NCI-H82 treated with DMSO at 0.1 percent for 48 hours (cell line): ENCODE data around the gene BIRC5.
"Not testable (repeated sequence)": the region's sequence is repeated elsewhere in the genome, so short reads cannot be mapped to it uniquely, and the experiment has no call there.

Source experiments
- DNase-seq: peaks from one replicate; lab custom pipeline; 2025; ENCODE audit not compliant: unreplicated experiment; lab: John Stamatoyannopoulos, UW

Gene BIRC5

DNA sequence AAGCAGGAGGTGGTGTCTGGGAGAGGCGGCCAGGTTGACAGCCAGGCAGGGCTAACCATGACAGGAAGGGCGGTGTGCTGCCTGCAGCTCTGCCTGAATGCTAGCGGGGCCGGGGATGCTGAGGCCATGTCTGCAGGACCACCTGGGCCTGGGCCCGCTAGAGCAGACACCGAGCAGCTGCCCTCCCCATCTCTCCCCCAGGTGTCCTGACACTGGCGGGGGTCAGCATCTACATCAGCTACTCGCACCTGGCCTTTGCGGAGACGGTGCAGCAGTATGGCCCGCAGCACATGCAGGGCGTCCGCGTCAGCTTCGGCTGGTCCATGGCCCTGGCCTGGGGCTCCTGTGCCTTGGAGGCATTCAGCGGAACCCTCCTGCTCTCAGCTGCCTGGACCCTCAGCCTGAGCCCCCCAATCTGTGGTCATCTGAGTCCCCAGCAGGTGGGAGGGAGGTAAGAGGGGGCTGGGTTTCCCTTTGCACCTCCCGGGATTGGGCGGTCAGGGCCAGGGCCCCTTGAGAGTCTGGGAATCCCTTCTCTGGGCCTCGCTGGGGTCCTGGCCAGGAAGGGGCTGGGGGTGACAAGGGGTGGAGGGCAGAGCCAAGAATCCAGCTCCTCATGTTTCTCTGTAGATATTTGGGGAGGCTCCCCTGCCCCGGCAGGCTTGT, 24.9 kb downstream of the BIRC5 start:
- DNase-seq, result no peak

DNA sequence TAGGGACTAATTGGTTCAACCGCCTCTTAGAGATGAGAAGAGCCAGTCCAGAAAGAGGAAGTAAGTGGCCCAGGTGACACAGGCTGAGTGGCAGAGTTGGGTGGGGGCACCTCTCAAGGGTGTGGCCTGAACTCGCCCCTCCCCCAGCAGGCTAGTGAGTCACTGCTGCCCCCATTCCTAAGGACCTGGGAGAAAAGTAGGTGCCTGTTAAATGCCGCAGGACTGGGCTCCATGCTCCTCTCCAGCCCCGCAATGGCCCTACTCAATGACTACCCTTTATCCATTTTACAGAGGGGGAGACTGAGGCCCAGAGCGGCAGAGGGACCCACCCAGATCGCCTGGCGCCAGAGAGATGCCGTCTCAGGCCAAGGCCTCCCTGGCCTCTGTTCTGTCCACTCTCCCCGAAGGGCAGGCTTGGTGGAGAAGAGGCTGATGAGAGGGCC, 25.5 kb downstream of the BIRC5 start:
- no peak for DNase-seq

DNA sequence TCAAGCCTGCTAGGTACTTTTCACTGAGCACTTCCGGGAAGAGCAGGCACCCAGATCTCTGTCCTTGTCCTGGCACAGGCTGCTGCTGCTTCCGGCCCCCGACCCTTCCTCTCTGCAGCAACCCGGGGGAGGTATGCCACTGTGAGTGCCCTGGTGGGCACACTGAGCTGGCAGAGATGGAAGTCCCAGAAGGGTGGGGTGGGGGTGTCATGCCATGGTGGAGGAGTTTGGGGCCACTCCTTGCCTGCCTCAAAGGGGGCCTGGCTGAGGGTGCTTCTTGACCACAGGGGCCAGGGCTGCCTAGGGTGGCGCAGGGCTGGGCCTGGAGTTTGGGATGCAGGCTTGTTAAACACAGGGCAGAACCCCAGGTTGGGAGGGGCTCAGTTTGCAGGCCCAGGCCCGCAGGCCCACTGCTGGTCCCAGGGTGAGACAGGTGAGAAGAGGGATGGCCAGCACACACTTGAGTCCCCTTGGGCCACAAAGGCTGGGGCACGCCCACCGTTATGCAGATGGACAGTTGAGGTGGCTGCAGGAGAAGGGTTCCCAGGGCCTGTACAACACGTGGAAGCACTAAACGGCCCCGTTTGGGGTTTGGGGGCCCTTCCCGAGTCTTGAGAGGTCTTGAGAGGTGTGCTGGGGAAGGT, 26.1 kb downstream of the BIRC5 start:
- DNase-seq, result no peak

DNA sequence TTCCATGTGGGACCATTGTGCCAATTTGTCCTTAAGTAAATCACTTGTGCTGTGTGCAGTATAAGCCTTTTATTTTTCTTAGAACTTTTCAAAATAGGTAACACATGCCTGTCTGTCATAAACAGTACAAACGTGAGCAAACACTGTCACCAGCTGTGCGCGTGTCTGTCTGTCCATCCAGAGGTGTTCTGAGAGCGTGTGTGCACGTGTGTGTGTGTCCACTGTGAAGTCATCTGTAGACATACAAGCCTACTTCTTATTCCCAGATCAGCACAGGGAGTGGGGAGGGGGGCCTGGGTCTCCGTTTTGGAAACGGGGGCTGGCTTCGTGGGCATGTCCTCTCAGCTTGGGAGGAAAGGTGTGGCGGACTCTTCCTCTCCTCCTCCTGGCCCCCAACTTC, 26.8 kb downstream of the BIRC5 start:
- no peak for DNase-seq

DNA sequence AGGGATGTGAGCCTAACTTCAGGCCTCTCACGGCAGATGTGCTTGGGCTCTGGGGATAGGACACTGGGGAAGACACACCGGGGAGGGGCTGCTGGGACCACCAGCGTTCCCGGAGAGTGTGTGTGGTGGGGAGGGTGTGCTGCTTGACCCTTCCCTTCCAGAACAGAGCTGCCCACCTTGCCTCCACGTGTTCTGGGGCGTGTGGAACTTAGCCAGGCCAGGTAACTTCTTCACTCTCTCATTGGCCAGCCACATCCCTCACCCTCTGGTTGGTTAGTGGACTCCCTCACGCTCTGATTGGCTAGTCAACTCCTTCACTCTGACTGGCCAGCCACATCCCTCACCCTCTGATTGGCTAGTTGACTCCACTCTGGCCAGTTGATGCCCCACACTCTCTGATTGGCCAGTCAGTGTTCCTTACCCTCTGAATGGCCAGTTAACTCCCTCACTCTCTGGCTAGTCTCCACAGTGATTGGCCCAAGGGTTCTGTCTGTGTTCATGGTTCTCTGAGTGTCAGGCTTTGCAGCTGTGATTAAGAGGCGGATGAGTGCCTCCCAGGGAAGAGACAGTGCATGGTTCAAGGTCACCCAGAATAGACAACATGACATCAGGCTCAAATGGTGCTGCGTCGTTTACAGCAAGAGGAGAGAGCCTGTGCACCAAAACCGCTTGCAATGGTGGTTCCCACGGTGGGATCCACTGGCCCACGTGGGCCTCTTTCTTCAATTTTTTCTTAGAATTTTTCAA, 27.4 kb downstream of the BIRC5 start:
- peak; percentile 29 for DNase-seq

DNA sequence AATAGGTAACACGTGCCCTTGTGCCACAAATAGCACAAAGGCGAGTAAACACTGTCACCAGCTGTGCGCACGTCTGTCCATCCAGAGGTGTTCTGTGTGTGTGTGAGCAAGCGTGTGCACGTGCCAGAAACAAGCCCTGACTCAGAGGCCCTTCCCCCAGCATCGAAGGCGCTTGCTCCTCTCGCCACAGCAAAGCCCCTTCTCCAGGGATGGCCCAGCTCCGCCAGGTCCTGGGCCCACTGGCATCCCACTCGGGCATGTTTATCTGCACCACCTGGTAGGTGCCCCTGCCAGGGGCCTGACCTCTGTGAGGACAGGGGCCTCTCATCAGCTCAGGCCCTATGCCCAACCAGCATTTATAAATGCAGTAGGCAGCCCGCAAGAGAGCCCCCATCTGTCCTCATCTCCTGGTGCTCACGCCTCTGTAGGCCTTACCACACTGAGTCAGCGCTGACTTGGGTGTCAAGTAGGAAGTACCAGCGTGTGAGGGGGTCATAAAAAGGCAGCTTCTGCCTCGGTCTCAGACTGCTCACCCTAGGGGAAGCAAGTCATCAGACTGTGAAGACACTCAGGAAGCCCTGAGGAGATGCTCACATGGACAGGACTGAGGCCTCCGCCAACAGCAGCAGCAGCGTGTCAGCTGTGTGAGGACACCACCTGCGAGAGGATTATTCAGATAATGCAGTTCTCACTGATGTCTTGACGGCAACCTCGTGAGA, 28.1 kb downstream of the BIRC5 start:
- no peak for DNase-seq

DNA sequence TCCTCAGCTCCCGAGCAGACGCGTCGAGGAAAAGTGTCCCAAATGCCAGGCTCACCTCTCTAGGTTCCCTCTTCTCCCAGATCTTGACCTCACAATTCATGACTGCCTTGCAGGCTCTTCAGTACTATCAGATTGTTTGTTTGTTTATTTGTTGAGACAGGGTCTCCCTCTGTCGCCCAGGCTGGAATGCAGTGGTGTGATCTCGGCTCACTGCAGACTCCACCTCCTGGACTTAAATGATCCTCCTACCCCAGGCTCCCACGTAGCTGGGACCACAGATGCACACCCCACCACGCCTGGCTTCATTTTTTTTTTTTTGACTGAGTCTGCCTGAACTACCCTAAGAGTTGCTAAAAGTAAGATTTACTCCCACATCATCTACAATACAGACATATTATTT, 33.3 kb downstream of the BIRC5 start:
- DNase-seq, result no peak

DNA sequence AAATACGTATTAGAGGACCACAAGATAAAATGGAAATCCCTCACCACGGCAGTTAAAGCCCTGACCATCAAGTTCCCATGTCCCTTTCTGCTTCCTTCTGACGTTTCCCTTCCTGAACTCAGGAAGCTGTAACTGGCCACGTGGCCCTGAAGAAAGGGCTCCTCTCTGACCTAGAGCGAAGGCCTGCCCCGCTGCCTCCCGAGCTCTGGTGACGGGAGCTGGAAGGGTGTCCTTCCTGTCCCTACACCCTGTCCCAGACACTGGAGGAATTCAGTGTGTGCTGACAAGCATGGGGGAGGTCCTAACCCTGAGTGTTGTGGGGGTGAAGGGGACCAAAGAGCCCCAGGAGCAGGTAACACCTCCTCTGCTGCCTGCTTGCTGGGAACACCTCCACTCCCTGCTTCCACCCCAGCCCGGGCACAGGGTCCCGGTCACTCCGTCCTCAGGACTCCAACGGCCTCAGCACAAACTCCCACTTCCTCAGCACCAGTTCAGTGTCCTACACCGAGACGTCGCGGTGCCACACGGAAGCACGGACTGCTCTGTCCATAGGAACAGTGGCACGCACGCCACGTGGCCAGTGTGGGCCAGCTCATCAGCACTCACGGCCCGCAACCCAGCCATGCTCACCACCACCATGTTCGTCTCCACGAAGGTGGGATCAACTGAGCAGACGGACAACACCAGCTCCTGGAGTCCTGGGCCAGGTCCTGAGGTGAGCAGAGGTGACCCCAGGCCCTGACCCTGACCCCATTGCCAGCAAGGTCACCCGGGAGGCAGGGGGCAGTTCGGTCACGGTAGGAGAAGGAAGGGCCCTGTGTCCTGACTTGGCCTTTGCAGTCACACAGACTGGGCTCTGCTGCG, 34.2 kb downstream of the BIRC5 start:
- DNase-seq, result no peak

DNA sequence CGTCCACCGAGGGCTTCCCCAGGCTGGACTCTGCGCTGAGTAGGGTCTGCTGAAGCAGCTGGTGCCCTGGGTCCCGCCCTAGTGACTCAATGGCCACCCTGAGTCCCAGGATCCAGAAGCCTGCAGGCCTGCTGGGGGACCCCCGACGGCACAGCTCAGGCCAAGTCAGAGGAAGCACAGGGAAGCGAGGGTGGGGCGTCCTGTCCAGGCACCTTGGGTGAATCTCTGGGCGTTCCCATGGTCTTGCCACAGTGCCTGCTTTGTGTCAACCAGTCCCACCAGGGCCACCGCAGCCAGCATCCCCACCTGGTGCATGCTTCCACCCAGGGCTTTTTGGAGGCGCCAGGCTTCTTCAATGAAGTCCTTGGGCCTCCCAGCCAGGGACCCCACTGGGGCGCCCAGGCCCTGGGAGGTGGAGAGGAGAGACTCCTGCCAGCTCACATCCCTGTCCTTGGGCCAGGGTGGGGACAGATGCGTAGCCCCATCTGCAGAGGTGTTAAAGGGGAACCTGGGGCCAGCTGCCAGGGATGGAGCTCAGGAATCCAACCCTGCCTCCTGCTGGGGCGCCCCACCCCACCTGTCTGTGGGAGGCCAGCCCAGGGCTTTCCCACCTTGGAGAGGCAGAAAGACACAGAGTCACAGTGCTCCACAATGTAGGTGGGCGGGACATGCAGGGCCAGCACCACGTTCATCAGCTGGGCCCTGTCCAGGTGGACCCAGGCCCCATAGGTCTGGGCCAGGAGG, 35.2 kb downstream of the BIRC5 start:
- DNase-seq, result no peak

DNA sequence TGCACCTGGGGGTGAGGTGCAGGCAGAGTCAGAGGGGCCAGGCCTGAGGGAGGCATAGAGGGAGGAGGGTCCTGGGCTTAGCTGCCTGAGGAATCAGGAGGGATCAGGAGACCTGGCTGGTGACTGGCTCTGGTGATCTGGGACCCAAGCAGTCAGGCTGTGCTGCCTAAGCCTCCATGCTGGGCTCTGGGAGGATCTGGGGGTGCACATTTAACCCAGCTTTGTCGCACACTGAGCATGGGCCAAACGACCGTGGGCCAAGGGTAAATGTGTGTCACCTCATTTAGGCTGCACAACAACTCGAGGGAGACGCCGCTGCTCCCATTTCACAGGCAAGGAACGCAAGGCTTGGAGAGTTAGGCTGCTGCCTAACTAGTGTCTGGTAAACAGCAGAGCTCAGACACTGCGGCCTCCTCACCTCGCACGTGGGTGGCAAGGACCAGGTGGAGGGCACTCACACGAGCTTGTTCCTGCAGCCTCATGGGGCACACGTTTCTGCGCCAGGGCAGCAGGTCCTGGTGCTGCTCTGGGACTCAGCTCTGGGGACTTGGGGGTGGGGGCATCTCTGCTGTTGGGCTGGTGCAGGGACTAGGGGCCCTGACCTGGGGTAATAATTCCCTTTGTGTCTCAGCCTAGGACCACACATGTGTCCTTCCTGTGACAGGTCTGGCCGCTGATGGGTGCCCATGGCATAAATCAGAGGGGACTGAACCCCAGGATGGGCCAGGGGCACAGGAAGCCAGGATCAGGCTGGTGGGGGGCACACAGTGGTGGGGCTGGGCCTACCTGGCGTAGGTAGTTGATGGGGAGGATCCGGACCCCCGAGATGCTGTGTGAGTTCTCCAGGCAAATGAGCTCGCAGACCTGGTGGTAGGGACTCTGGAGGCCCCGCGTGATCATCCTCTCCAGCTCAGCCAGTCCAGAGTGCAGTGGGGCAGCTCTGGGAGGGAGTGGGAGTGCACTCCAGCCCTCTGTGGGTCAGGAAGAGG, 36.1 kb downstream of the BIRC5 start:
- DNase-seq, result no peak

DNA sequence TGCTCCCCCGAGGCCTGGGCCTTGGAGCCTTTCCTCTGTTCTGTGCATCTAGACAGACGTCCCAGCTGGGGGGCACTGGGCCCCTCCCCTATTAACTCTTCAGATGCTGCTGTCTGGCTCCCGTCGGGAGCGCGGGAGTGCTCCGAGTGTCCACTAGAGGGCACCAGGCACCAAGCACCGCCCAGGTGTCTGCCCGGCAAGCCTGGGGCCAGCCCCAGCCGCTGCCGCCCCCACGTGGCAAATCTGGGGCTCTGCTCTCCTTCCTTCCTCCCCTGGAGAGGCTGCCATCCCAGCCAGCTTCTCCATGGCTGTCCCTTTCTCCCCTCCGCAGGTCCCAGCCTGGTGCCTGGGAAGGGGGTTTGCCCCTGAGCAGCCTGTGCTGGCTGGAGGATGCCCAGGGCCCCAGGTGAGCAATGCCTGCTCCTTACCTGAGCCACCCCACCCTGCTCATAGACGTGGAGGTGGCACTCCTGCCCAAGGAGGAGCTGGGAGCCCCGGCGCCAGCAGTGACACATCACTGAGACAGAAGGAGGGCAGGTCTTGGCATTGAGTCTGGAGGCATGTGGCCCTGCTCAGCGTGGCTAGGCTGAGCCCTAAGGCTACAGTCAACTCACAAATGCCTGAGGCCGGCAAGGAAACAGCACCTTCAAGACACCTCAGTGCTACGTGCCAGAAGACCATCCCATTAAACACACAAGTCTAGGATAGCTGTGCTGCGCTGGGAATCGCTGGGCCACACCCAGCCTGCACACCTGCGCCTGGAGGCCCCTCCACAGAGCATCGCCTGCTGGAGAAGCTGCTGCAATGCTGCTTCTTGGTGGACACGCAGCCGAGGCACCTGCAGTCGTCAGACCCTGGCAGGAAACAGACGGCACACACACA, 37.1 kb downstream of the BIRC5 start:
- DNase-seq, result peak; percentile 68

DNA sequence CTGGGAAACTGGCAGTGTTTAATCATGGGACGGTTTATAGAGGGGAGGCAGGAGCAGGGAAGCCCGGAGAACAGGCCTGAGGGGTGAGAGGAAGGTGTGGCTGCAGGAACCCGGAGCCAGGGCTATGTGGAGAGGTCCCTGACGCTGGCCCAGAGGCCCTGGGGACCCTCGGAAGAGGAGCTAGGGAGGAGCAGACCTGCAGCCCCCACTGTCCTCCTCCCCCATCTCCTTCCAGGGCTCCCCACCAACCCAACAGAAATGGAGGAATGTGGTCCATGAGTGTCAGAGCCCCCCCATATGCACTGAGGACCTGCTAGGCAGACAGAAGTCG, 37.7 kb downstream of the BIRC5 start:
- DNase-seq, result no peak

DNA sequence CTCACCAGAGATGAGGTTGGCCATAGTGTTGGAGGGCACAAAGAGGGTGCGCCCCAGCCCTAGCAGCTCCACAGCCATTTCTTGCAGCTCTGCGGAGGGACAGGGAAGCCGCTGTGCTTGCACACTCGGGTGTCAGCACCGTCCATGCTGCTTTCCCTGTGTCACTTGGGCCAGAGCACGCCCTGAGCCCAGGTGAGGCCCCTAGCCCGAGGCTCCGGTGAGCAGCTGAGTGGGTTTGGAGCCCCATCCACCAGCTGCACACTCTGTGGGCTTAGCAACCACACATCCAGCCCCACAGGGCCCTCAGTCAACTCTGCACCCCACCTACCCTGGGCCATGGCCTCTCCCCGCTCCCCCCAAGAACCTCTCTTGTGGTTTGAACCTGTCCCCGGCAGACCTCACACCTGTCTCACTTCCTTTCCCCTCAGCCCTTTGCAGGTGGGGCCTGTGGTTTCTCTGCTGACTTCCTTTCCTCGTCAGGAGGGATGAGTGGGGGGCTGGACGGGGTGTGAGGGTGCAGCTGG, 38.1 kb downstream of the BIRC5 start:
- DNase-seq, result no peak

DNA sequence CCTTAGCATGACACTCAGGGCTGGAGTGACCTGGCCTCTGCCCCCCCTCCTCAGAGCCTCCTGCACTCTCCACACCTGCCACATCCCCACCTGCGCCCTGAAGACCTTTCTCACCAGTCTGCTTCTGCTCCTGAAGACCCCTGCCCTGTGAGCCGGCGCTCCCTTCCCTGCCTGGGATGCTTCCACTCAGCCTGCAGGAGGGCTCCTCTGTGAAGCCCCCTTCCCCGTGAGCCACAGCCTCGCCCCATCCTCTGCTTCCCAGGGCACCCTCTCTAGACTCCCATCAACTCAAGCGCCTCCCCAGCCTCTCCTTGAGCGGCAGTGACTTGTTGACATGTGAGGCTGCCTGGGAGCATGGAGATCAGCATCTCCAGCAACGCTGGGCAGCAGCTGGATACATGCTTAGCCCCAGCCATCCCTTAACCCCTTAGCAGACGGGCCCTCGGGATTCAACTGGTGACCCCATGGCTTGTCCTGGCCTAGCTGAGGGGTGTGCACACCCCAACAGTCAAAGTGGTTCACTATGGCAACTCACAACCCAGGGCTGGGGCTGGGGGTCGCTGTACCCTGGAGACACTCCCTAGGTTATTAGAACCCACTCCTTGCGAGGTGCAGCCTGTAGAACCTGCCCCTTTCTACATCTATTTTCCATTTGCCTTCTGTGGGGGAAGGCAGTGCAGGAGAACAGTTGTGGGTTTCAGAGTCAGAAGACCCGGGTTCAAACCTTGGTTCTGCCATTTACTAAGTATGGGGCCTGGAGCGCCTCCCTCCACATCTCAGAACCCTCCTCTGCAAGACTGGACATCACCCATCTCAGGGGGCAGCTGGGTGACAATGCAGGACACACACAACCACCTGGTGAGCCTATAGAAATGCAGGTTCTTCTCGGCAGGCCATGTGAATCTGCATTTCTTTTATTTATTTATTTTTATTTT, 38.9 kb downstream of the BIRC5 start:
- DNase-seq, result no peak

DNA sequence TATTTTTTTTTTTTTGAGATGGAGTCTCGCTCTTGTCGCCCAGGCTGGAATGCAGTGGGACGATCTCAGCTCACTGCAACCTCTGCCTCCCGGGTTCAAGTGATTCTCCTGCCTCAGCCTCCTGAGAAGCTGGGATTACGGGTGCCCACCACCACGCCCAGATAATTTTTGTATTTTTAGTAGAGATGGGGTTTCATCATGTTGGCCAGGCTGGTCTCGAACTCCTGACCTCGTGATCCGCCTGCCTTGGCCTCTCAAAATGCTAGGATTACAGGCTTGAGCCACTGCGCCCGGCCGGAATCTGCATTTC, 39.5 kb downstream of the BIRC5 start:
- not testable (repeated sequence) for DNase-seq

DNA sequence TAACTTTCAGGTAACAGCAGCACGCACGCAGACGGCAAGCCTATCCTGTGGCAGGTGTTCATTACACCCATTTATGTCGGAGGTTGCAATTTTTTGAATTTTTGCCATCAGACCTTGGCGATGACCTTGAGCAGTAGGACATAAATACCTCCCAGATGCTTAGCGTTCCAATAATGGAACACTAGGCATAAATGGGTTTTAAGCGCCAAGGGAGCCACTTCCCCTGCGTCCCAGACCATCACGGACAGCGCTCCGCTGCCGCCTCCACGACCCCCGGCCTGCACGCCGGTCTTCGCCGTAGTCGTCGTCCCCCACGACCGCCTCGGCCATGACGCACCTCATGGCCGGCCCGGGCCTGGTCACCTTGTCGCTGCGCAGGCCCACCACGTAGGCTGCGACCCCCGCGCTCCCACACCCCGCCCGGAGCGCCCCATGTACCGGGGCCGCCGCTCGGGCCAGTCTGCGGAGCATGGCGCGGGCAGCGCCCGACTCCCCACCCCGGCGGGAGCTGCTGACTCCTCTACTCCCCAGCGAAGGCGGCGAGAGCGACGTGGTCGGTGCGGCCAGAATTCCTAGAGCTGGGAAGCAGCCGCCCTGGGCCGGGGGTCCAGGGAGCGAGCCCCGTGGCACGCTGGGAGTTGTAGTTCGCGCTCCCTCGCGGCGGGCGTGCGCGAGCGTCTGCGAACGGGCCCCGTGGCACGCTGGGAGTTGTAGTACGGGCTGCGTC, 40.1 kb downstream of the BIRC5 start:
- peak; percentile 68 for DNase-seq
